H1 (cell line): ENCODE data around the gene HMGCS2. TPM values are rescaled to one million over a fixed set of nuclear protein-coding genes. Genes with fewer than 3 reads are reported as not detected.

ENCODE experiments used
- ATF2 ChIP-seq: IDR thresholded peaks from 2 replicates; pipeline ENCODE4 v1.6.1; 2012; ENCODE audit warnings: low read length, inconsistent platforms
- BRCA1 ChIP-seq: IDR thresholded peaks from 2 replicates; pipeline ENCODE4 v1.6.1; 2012; ENCODE audit warnings: low read depth, low read length, improper control_type of control experiment
- HDAC2 ChIP-seq, 2 experiments: fragments of 300-600 bp in 1 of 2; sonication (generic) in 1 of 2; IDR thresholded peaks; 2 replicates each; pipeline ENCODE4 v1.6.1; 2011 to 2012; ENCODE audit warnings: low read depth in 2 of 2, low read length in 2 of 2, mild to moderate bottlenecking in 2 of 2, moderate library complexity in 2 of 2, borderline replicate concordance in 1 of 2, inconsistent platforms in 1 of 2
- KDM1A ChIP-seq: fragments of 200-600, 300-600 bp; sonication (generic); IDR thresholded peaks from 2 replicates; pipeline ENCODE4 v1.7.1; 2016; ENCODE audit warnings: mild to moderate bottlenecking, low read length, borderline replicate concordance
- MAFK ChIP-seq: IDR thresholded peaks from 2 replicates; pipeline ENCODE4 v1.6.1; 2012; ENCODE audit warnings: low read depth, mild to moderate bottlenecking, improper control_type of control experiment, low read length
- POU5F1 ChIP-seq: IDR thresholded peaks from 2 replicates; pipeline ENCODE4 v1.6.1; 2011; ENCODE audit warnings: low read depth, mild to moderate bottlenecking, low read length, moderate library complexity
- TEAD4 ChIP-seq: IDR thresholded peaks from 2 replicates; pipeline ENCODE4 v1.6.1; 2012; ENCODE audit warnings: low read depth, low read length, inconsistent platforms, mixed read lengths
- polyA plus RNA-seq, 7 experiments: library from polyadenylated mRNA; depleted of rRNA in 3 of 7; stranded (reverse) in 5 of 7; unstranded in 2 of 7; fragments of >200 nt in 5 of 7; fragments of 200-250 nt in 2 of 7; gene quantifications; 1 replicate in 5 of 7; 2 replicates in 1 of 7; 4 replicates in 1 of 7; pipeline versions ENCODE4 v1.2.1 to v1.2.3, GENCODE V29; 2011 to 2013; ENCODE audit warnings: missing spikeins in 2 of 7, mixed read lengths in 2 of 7
- total RNA-seq: library from RNA; stranded (reverse); fragmentation: NEBNext Ultra II Directional; extraction: Animal tissue kit (Norgen Biotek cat#: 25700); gene quantifications from 2 replicates; pipeline ENCODE4 v1.2.1, GENCODE V29; 2021
- TF ChIP-seq, protein P1 (sequence below): fragments of 300-600 bp; sonication (generic); IDR thresholded peaks from 2 replicates; pipeline ENCODE4 v1.7.1; 2012; ENCODE audit warnings: low read length, moderate library complexity, mild to moderate bottlenecking, inconsistent platforms; ENCODE audit not compliant: insufficient replicate concordance
- TF ChIP-seq, protein P2 (sequence below): IDR thresholded peaks from 2 replicates; pipeline ENCODE4 v1.6.1; 2012; ENCODE audit warnings: inconsistent platforms

Gene HMGCS2
- total and polyA plus RNA-seq, 2 of the 8 experiments (the other 6 are each of a cell fraction or from before 2014, with no cell fraction given) = not detected

- TF ChIP-seq, protein P1, sequence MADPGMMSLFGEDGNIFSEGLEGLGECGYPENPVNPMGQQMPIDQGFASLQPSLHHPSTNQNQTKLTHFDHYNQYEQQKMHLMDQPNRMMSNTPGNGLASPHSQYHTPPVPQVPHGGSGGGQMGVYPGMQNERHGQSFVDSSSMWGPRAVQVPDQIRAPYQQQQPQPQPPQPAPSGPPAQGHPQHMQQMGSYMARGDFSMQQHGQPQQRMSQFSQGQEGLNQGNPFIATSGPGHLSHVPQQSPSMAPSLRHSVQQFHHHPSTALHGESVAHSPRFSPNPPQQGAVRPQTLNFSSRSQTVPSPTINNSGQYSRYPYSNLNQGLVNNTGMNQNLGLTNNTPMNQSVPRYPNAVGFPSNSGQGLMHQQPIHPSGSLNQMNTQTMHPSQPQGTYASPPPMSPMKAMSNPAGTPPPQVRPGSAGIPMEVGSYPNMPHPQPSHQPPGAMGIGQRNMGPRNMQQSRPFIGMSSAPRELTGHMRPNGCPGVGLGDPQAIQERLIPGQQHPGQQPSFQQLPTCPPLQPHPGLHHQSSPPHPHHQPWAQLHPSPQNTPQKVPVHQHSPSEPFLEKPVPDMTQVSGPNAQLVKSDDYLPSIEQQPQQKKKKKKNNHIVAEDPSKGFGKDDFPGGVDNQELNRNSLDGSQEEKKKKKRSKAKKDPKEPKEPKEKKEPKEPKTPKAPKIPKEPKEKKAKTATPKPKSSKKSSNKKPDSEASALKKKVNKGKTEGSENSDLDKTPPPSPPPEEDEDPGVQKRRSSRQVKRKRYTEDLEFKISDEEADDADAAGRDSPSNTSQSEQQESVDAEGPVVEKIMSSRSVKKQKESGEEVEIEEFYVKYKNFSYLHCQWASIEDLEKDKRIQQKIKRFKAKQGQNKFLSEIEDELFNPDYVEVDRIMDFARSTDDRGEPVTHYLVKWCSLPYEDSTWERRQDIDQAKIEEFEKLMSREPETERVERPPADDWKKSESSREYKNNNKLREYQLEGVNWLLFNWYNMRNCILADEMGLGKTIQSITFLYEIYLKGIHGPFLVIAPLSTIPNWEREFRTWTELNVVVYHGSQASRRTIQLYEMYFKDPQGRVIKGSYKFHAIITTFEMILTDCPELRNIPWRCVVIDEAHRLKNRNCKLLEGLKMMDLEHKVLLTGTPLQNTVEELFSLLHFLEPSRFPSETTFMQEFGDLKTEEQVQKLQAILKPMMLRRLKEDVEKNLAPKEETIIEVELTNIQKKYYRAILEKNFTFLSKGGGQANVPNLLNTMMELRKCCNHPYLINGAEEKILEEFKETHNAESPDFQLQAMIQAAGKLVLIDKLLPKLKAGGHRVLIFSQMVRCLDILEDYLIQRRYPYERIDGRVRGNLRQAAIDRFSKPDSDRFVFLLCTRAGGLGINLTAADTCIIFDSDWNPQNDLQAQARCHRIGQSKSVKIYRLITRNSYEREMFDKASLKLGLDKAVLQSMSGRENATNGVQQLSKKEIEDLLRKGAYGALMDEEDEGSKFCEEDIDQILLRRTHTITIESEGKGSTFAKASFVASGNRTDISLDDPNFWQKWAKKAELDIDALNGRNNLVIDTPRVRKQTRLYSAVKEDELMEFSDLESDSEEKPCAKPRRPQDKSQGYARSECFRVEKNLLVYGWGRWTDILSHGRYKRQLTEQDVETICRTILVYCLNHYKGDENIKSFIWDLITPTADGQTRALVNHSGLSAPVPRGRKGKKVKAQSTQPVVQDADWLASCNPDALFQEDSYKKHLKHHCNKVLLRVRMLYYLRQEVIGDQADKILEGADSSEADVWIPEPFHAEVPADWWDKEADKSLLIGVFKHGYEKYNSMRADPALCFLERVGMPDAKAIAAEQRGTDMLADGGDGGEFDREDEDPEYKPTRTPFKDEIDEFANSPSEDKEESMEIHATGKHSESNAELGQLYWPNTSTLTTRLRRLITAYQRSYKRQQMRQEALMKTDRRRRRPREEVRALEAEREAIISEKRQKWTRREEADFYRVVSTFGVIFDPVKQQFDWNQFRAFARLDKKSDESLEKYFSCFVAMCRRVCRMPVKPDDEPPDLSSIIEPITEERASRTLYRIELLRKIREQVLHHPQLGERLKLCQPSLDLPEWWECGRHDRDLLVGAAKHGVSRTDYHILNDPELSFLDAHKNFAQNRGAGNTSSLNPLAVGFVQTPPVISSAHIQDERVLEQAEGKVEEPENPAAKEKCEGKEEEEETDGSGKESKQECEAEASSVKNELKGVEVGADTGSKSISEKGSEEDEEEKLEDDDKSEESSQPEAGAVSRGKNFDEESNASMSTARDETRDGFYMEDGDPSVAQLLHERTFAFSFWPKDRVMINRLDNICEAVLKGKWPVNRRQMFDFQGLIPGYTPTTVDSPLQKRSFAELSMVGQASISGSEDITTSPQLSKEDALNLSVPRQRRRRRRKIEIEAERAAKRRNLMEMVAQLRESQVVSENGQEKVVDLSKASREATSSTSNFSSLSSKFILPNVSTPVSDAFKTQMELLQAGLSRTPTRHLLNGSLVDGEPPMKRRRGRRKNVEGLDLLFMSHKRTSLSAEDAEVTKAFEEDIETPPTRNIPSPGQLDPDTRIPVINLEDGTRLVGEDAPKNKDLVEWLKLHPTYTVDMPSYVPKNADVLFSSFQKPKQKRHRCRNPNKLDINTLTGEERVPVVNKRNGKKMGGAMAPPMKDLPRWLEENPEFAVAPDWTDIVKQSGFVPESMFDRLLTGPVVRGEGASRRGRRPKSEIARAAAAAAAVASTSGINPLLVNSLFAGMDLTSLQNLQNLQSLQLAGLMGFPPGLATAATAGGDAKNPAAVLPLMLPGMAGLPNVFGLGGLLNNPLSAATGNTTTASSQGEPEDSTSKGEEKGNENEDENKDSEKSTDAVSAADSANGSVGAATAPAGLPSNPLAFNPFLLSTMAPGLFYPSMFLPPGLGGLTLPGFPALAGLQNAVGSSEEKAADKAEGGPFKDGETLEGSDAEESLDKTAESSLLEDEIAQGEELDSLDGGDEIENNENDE = no peak
- TF ChIP-seq KDM1A (peak; percentile 87), BRCA1 (no peak), MAFK (no peak), TEAD4 (no peak), ATF2 (no peak), HDAC2 (IDR thresholded peaks at IDR 0.05; ENCODE audit: borderline replicate concordance in 1 of 2, low read depth in 2 of 2, low read length in 2 of 2) (peak in 1 of 2 experiments; percentile 64; a peak in 1 of 4 replicates), POU5F1 (no peak)
- TF ChIP-seq, protein P2, sequence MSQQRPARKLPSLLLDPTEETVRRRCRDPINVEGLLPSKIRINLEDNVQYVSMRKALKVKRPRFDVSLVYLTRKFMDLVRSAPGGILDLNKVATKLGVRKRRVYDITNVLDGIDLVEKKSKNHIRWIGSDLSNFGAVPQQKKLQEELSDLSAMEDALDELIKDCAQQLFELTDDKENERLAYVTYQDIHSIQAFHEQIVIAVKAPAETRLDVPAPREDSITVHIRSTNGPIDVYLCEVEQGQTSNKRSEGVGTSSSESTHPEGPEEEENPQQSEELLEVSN = no peak
These were observed 3.6 kb upstream of the HMGCS2 start (continued) for GRCh38 chr1:119772298-119772697.
